Activated CD4-positive, CD25-positive, alpha-beta regulatory T cell treated with anti-CD3 and anti-CD28 coated beads, Interleukin-2, amount 50 U/mL, for 72 hours (primary cell): ENCODE measurements around the gene CENPO.

Experiments
- DNase-seq: peaks from one replicate; pipeline ENCODE4 v3.0.0; 2021

CENPO gene

DNA sequence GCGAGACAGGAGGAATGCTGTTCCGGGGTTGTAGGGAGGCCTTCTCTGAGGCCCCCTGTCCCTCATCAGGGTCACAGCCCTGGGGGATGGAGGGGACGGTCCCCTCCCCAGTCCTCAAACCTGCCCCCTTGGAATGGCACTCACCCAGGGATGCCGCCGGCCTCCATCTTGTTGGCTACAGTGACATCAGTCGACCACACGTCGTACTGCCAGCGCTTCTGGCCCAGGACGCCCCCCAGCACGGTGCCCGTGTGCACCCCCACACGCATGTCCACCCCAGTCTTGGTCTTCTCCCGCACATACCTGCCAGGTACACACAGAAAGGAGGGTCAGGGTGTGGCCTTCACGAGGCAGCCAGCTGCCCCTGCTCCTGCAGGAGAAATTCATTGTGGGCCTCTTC, 46.5 kb downstream of the CENPO start:
- DNase-seq: no peak

DNA sequence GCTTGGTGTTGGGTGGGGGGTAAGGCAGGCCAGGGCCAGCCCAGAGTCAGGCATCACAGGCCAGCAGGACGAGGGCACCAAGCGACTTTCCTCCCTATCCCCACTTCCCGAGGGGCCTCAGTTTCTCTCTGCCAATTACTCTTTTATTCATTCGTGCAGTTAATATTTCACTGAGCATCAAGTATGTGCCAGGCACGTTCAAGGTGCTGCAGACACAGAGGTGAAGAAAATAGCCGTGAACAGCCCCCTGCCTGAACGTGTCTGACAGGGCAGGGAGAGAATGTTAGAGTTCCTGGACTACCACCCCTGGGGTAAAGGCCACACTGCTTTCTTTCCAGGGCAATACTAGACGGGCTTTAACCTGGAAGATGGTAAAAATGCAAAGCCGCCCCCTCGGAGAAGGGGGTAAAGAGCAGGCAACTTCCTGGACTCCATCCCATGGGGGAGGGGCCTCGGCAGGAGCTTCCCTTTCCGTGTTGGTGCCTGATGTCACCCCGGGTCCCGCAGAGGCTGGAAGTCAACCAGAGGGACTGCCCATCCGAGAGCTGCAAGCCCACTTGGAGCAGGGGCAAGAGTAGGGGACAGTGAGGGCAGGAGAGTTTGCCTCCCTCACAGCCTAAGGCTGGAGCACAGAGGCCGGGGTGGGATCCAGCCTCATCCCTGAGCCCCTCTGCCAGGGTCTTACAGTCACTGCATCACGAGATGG, 47.1 kb downstream of the CENPO start:
- no peak for DNase-seq

DNA sequence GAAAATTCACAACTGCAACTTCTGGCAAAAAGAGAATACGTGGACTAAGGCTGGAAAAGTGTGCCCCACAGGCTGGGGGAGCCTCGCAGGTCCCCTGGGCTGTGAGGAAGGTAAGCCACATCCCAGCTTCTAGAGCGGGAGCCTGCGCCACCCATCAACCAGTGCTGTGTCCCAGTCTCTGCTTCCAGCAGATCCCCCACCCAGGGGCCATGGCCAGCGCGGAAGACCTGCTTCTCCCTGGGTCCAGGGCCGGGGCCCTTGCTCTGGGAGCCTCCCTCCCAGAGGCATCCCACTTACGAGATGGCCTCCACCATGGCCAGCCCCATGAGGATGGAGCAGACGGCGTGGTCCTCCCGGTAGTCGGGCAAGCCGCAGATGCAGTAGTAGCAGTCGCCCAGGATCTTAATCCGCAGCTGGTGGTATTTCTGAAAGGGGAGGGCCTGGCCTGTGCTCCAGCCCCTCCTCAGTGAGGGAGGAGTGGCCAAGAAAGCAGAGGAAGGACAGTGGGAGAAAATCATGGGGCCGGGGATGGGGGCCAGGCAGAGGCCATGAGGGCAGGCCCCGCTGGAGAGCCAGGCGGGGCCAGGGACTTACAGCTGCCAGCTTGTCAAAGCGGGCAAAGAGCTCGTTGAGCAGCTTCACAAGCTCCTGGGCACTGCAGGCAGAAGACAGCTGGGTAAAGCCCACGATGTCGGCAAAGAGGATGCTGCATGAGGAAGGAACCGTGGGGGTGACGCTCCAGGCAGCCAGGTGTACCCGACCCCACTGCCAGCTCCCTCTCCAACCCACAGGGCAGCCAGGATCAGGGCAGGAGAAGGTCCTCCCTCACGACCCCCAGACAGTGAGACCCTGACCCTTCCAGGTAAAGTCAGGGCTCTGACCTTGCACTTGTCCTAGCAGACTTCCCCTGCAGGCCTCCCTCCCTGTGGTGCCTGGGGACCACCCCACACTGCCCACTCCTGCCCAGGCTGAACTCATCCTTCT, 48.0 kb downstream of the CENPO start:
- DNase-seq: no peak

DNA sequence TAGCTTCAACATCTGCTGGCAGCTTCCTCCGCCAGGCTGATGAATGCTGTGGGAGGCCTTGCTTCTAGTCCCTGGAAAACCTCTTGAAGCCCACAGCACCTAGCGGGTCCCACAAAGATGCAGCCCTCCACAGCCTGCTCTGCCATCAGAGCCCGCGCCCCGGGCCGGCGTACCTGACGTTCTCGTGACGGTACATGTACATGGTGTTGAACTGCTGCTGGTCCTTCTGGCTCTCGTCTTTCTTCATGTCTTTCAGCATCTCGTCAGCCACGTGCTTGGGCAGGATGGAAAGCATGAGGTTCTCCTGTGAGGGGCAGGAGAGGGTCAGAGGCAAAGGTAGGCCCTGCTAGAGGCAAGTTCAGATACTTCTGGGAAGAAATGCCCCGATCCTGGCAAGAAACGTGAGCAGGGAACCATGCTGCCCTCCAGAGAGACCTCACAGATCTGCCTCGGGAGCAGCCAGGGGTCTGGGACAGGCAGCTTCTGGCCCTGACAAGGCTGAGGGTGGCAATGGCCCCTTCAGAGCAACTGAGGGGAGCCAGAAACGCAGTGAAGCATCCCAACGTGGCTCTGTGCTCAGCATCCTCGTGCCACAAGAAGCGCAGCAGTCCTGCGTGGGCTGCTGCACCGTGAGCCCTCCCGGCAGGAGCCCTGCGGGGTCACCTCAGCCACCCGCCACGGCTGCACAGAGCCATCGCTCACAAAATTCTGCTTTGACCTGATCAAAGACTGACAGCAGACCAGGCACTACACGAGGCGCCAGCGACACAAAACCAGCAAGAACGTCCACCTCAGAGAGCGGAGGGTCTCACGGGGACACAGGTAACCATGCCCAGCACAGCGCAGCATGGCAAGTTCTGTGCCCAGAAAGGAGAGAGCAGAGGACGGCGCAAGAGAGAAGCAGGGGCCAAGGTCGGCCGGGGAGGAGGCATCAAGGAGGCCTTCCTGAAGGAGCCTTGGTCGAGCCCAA, 49.1 kb downstream of the CENPO start:
- DNase-seq: no peak

DNA sequence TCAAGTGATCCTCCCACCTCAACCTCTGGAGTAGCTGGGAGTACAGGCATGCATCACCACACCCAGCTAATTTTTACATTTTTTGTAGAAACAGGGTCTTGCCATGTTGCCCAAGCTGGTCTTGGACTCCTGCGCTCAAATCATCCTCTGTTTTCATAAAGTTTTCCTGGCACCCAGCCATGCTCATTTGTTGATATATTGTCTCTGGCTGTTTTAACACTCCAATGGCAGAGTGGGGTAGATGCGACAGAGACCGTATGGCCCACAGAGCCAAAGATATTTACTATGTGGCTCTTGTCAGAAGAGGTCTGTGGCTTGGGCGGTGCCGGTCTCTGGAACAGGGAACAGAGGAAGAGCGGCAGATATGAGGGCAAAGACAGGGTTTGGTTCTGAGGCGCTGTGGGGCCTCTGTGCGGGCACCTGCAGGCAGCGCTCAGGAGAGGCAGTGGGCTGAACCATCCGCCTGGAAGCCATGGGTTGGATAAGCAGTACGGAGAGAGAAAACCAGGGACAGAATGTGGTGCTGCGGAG, 50.2 kb downstream of the CENPO start:
- no peak for DNase-seq

DNA sequence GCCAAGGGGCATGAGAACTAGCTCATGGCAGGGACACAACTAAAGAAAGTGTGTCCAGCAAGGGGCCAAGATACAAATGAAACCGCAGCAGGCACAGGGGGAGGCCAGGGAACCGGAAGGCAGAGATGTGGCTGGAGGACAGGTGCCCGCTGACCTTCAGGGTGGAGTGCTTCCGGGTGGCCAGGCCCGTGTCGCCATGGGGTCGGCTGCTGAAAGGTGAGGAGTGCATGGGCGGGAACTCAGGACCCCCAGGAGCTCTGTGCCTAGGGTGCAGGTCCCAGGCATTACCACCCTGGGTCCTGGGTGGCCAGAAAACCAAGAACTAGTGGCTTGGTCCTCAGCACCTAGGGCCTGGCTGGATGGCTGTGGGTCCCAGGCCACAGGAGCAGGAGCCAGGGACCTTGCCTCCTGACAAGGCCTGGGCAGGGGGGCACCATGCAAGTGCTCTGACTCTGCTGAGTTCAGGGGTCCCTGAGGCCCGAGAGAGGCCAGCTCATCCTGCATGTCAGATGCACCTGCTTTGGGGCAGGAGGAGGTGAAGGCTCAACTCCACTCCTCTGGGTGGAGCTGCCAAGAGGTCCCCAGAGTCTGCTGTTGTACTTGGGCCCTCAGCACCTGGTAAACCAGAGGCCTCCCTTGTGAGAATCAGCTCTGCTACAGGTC, 50.9 kb downstream of the CENPO start:
- DNase-seq: no peak

DNA sequence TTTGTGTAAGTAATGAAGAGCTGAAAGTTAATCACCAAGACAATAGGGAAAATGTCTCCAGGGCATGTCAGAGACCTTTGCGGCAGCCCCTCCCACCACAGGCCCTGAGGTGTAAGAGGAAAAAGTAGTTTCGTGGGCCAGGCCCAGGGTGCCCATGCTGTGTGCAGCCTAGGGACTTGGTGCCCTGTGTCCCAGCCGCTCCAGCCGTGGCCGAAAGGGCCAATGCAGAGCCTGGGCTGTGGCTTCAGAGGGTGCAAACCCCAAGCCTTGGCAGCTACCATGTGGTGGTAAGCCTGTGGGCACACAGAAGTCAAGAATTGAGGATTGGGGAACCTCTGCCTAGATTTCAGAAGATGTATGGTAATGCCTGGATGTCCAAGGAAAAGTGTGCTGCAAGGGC, 52.5 kb downstream of the CENPO start:
- DNase-seq: no peak

DNA sequence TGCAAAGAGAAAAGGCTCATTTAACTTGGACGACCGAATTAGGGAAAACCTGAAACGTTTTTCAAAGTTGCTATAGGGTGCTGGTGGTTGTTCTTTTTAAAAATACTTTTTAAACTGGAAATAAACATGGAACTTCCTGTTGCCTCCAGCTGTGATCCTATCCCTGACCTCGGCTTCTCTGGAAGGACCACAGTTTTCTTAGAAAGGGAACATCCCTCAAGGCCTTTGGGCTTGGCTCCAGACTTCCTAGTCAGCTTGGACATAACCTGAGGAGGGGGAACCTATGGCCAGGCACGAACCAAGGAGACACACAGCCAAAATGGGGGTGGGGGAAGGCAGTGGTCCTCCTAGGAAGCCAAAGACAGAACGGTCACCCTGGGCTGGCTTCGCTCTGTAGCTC, 57.7 kb downstream of the CENPO start:
- no peak for DNase-seq

DNA sequence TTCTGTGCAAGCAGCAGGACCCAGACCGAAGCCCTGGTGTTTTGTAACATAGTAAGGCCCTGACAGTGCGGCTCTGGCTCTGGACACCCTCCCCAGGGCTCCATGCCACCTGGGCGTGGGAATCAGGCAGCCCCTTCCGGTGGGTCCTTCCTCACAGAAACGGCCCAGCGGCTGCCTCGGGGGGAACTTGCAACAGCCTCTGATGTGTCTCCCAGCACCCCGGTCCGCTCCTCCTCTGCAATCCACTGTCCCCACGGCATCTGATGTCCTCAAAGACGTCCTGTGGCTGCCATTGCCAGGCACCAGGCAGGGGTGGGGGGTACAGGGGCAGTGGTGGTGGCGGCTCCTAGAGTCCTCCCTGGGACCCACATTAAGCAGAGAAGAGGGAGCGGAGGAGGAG, 58.8 kb downstream of the CENPO start:
- DNase-seq: no peak

DNA sequence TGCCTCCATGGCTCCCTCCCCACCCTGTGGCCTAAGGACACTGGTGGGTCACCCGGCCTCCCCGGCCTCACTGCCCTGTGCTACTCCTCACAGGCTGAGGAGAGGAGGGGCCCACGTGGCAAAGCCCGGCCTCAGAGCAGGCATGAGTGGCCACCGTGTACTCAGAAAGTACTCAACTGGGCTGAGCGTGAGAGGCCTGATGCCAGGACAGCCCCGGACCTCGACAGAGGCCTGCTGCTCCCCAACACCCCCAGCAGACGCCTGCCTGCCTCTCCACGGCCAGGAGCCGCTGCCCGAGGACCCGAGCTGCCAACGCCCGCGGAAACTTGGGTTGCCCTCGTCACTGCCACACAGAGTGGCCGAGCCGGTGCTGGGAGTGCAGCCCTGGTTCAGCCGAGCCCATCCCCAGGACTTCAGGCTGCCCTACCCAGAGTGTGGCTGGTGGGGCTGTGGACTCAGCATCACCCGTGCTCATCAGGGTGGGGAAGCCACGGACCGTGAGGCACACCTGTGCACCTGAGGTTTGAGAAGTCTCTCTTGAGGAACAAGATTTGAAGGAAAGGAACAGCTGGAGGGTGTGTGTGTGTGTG, 59.3 kb downstream of the CENPO start:
- no peak for DNase-seq

DNA sequence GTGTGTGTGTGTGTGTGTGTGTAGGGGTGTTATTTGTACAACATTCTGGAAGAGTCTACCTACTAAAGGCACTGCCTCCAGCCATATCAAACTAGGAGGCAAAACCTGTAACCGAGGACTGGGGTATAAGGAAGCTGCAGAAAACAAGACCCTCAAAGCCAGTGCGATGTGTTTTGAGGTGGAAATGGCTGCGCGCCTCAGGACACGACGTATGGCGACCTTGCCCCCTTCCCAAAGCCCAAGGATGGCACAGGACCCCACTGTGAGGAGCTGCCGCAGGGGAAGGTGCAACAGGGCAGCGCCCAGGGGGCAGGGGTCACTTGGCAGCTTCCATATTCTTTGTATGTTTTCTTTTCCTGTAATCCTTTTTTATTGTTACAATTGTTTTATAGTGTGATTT, 59.8 kb downstream of the CENPO start:
- DNase-seq: no peak

DNA sequence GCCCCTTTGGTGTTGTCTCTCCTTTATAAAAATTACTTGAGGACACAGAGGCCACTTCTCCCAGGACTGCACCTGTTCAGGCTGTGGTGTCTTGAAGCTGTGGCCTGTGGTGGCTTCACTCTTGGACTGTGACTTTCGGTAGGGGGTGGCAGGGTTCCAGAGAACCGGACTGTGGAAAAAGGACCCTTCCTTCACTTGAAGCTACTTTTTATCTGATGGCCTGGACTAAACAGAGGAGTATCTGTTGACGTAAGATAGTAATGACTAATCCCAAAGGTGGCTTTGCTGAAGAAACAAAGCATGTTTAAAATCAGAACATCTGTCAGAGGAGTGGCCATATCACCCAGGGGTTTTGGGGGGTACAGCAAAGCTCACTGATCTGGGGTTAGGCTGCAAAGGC, 60.8 kb downstream of the CENPO start:
- no peak for DNase-seq

DNA sequence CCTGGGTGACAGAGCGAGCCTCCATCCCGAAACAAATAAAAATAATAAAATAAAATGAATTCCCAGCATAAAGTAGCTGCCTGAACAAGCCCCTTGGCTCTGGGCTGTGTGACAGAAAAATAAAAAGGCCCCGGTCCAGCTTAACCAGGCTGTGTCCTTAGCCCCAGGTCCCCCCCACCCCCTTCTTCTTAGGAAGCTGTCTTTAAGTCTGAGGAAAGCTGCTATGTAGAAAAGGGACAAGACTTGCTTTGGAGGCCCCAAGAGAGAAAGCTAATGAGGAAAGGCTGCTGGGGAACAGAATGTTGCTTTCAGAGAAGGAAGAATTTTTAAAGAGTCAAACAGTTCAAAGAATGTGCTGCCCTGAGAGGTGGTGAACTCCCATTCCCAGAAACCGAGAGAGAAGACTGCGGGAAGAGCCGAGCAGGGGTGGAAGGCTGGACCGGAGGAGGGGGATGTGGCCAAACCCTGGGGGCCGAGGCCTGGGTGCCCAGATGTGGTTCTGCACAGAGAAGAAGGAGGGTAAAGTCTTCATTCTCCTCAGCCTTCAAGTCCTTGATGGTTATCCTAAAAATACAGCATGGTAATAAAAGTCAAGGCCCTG, 61.9 kb downstream of the CENPO start:
- DNase-seq: no peak

DNA sequence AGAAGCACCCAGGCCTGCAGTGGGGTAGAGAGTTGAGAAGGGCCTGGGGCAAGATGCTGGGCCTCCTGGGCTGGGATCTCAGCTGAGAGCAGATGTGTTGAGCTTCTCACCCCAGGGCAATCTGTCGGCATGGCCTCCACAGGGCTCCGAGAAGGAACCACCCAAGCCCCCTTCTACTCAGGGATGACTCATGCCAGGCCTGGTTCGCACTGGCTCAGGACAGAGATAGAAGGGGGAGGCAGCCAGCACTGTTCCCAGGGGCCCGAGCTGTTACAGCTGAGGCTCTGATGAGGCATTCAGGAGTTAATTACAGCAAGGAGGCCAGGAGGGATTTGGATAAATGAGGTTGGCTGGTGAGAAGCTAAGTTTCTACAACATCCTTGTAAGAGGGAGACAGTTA, 62.5 kb downstream of the CENPO start:
- DNase-seq: no peak

DNA sequence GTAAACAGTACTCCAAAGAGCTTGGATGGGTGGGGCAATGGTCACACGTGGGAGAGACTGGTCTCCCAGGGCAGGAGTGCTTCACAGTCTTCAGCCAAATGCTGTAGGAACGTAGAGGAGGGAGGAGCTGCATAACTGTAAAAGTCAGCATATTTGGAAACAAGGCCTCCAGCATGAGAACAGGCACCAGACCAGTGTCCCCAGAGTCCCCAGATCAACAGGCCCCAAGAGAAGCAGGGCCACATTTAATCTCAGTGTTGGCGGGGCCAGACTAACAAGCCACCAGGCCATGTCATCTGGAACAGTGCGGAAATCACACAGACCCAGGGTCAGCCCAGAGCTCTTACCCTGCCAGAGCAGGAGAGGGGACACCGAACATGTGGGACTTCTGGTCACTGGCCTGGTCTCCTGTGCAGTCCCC, 63.6 kb downstream of the CENPO start:
- no peak for DNase-seq

DNA sequence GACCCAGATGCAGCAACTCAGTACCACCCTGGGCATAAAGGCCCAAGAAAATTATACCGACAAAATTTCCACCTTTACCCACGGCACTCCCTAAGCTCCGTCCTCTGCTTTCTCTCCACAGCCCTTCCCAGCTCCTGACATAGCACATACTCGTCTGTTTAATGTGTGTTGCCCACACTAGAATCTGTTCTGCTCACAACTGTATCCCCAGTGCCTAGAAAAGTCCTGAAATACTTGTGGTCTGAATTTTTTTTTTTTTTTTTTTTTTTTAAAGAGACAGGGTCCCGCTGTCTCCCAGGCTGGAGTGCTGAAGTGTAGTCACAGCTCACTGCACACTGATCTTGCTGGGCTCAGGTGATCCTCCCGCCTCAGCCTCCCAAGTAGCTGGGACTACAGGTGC, 64.5 kb downstream of the CENPO start:
- DNase-seq: no peak

DNA sequence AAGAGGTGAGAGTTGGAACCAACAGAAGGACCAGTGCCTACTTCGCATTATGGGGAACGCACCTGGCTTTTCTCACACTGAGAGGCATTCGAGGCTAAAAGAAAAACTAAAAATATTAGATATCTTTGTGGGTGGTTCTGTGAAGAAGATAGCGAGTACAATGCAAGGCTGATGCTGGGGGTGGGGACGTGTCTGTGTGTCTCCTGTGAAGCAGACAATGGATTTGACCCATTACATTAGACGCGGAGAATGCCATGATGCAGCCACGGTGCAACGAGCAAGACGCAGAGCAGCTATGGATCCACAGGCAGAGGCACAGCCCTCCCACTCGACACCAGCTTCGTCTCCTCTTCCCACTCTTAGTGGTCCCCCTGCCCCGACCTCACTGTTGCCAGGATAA, 65.8 kb downstream of the CENPO start:
- DNase-seq: no peak

DNA sequence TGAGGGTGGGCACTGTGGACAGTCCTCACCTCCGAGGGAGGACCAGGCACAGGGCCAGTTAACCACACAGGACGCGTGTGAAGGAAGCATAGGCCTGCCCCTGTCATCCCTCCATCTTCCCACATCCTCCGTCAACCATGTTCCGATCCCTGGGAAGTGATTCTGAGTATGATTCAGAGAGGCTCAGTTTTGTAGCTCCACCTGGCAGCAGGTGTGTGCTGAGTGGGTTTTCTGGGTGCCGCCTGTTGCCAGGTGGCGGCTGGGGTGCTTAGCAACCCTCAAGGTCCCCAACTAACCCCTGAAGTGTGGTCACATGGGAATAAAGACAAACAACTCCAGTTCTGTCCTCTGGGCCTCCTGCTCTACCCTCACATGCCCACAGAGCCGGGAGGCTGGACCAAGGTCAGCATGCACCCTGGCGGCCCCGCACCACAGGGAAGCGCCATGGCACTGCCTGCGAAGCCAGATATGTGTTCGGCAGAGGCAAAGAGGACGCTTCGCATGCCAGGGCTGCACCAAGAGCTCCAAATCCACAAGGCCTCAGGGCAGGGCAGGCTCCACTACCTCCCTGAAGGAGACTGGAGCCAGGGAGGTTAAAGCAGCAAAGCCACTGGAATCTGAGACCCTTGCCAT, 66.9 kb downstream of the CENPO start:
- no peak for DNase-seq

DNA sequence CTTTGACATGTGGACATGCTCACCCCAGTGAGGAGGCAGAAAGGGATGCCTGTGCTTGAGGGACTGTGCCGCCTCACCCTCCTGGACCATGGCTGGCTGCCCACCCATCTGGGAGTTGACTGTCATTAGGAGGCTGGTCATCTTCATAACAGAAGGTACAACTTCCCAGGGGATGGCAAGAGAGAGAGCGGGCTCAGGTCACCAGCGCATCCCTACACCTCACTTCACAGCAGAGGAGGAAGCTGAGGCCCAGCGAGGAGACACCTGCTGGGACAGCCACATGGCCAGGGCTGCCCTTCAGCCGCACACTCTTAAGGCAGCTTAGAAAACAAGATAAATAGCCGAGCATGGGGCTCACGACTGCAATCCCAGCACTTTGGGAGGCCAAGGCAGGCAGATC, 67.4 kb downstream of the CENPO start:
- DNase-seq: no peak

DNA sequence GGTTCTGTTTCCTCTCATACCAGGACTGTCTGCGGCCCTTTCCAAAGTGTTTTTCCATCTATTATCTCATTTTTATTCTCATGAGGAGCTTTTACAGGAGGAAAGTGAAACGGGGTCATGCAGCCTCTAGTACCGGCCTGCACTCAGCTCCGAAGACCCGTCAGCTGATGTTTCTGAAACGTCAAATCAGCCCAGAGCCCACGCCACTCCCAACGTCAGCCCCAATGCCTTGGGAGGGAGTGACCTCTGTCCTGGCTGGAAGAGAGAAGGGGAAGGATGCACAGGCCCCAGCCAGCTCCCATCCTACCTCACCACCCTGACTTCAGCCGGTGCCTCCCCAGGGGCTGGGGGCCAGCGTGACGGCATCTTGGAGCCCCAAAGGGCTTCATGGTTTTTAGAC, 68.3 kb downstream of the CENPO start:
- DNase-seq: no peak

DNA sequence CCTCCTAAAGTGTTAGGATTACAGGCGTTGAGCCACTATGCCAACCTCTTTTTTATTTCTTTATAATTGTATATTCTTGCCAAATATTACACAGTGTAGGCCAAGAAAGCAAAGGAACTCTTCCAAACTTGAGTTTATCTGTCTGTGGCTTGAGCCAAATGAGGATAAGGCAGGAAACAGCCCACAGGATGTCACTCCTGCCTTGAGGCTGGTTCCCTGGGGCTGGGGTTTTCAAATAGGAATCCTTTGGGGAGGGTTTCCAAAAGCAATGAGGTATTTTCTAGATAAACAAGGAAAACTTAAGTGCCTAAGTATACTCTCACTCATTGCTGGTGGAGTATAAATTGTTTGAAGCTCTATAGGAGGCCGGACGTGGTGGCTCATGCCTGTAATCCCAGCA, 70.4 kb downstream of the CENPO start:
- no peak for DNase-seq
